GM12878 (cell line): ENCODE measurements around the gene SKIDA1. TPM values are rescaled to one million over a fixed set of nuclear protein-coding genes. Genes with fewer than 3 reads are reported as not detected.
A peak's percentile ranks its signal among the peaks of the same experiment; 100 is the strongest.

Source experiments
- BHLHE40 ChIP-seq, 2 experiments: fragments of 450-650 bp in 1 of 2; IDR thresholded peaks; 2 replicates each; pipeline ENCODE4 v1.6.1; 2011 to 2017; ENCODE audit warnings: low read depth in 2 of 2, borderline replicate concordance in 1 of 2, improper control_type of control experiment in 1 of 2, low read length in 1 of 2, mild to moderate bottlenecking in 1 of 2
- CHD2 ChIP-seq: IDR thresholded peaks from 2 replicates; pipeline ENCODE4 v1.6.1; 2011; ENCODE audit warnings: low read depth, low read length, improper control_type of control experiment, borderline replicate concordance
- FOXM1 ChIP-seq: IDR thresholded peaks from 2 replicates; pipeline ENCODE4 v1.6.1; 2012; ENCODE audit warnings: low read depth, mild to moderate bottlenecking, inconsistent platforms, low read length, moderate library complexity
- GATAD2B ChIP-seq: fragments of 450-650 bp; conservative IDR thresholded peaks from 2 replicates; pipeline ENCODE4 v1.6.1; 2017; ENCODE audit warnings: low read depth, mild to moderate bottlenecking, moderate library complexity
- KAT2A ChIP-seq: conservative IDR thresholded peaks from 2 replicates; pipeline ENCODE4 v1.6.1; 2011; ENCODE audit warnings: low read depth, low read length; ENCODE audit not compliant: control insufficient read depth
- MAX ChIP-seq: IDR thresholded peaks from 2 replicates; pipeline ENCODE4 v1.6.1; 2012; ENCODE audit warnings: low read depth, low read length, improper control_type of control experiment
- MEF2A ChIP-seq: IDR thresholded peaks from 2 replicates; pipeline ENCODE4 v1.6.1; 2011; ENCODE audit warnings: low read depth, mild to moderate bottlenecking, low read length, moderate library complexity; ENCODE audit not compliant: insufficient read depth
- MTA2 ChIP-seq: fragments of 450-650 bp; IDR thresholded peaks from 2 replicates; pipeline ENCODE4 v1.6.1; 2016; ENCODE audit warnings: low read depth, mild to moderate bottlenecking, moderate library complexity
- NBN ChIP-seq: fragments of 450-650 bp; IDR thresholded peaks from 2 replicates; pipeline ENCODE4 v1.6.1; 2016
- PAX5 ChIP-seq: IDR thresholded peaks from 2 replicates; pipeline ENCODE4 v1.6.1; 2011; ENCODE audit warnings: low read depth, low read length, borderline replicate concordance
- PAX8 ChIP-seq: fragments of 450-650 bp; IDR thresholded peaks from 2 replicates; pipeline ENCODE4 v1.6.1; 2017; ENCODE audit warnings: mild to moderate bottlenecking, moderate library complexity
- RELB ChIP-seq: fragments of 450-650 bp; IDR thresholded peaks from 2 replicates; pipeline ENCODE4 v1.6.1; 2017; ENCODE audit warnings: low read depth, mild to moderate bottlenecking, moderate library complexity
- RFX5 ChIP-seq: IDR thresholded peaks from 2 replicates; pipeline ENCODE4 v1.6.1; 2011; ENCODE audit warnings: low read depth, low read length, improper control_type of control experiment
- SIX5 ChIP-seq: IDR thresholded peaks from 2 replicates; pipeline ENCODE4 v1.6.1; 2011; ENCODE audit warnings: mild to moderate bottlenecking, low read depth, low read length, moderate library complexity; ENCODE audit not compliant: severe bottlenecking
- SP1 ChIP-seq: IDR thresholded peaks from one replicate; pipeline ENCODE4 v1.6.1; 2011; ENCODE audit warnings: low read depth, low read length
- SPI1 ChIP-seq: IDR thresholded peaks from 2 replicates; pipeline ENCODE4 v1.6.1; 2011; ENCODE audit warnings: low read depth, mild to moderate bottlenecking, low read length, moderate library complexity, borderline replicate concordance; ENCODE audit not compliant: insufficient read depth
- STAT1 ChIP-seq: fragments of 450-650 bp; conservative IDR thresholded peaks from 2 replicates; pipeline ENCODE4 v1.6.1; 2014; ENCODE audit warnings: antibody characterized with exemption, mild to moderate bottlenecking
- YY1 ChIP-seq: IDR thresholded peaks from 2 replicates; pipeline ENCODE4 v1.6.1; 2011; ENCODE audit warnings: low read depth, mild to moderate bottlenecking, low read length
- ZNF217 ChIP-seq: fragments of 450-650 bp; IDR thresholded peaks from 2 replicates; pipeline ENCODE4 v1.6.1; 2017; ENCODE audit warnings: antibody characterized with exemption, mild to moderate bottlenecking
- polyA plus RNA-seq, 11 experiments: library from polyadenylated mRNA; depleted of rRNA in 4 of 11; unstranded in 6 of 11; stranded (reverse) in 5 of 11; fragments of >200 nt; fragmentation: Nextera tagmentation in 4 of 11; fragmentation: Illumina TruSeq in 1 of 11; extraction: Ambion mirVana in 4 of 11; extraction: Trizol in 1 of 11; gene quantifications; 1 replicate in 1 of 11; 2 replicates in 10 of 11; pipeline versions ENCODE4 v1.2.1 to v1.2.3, GENCODE V29; 2011 to 2016; ENCODE audit warnings: inconsistent platforms in 2 of 11, missing spikeins in 2 of 11, low read depth in 1 of 11
- total RNA-seq, 4 experiments: library from RNA; depleted of rRNA in 3 of 4; stranded (reverse); fragments of >200 nt in 3 of 4; fragmentation: Illumina TruSeq in 1 of 4; extraction: Trizol in 1 of 4; gene quantifications; 2 replicates each; pipeline versions ENCODE4 v1.2.1 to v1.2.3, GENCODE V29; 2013 to 2021

The SKIDA1 gene
- total and polyA plus RNA-seq, 10 of the 15 experiments (the other 5 are each of a cell fraction or from before 2014, with no cell fraction given): 0.05 to 0.90 (median 0.28) TPM

- TF ChIP-seq BHLHE40 (IDR thresholded peaks at IDR 0.05; ENCODE audit: borderline replicate concordance in 1 of 2, low read depth in 2 of 2, low read length in 1 of 2): peak in 1 of 2 experiments; percentile 34; a peak in 1 of 4 replicates
- no peak for TF ChIP-seq FOXM1
- no peak for TF ChIP-seq MEF2A
- no peak for TF ChIP-seq SP1
- no peak for TF ChIP-seq CHD2
- TF ChIP-seq GATAD2B: peak; percentile 54; the same call in 1 of the 2 replicates
- no peak for TF ChIP-seq PAX5
- TF ChIP-seq MAX: 0 out of 2 replicates have a peak, but pooled peaks have one; percentile 16
- peak; percentile 35 for TF ChIP-seq RELB
- TF ChIP-seq ZNF217: no peak
- no peak for TF ChIP-seq STAT1
- TF ChIP-seq KAT2A: no peak
- TF ChIP-seq SIX5: no peak
- TF ChIP-seq NBN: peak; percentile 16; the same call in 1 of the 2 replicates
- no peak for TF ChIP-seq PAX8
- TF ChIP-seq YY1: 0 out of 2 replicates have a peak, but pooled peaks have one; percentile 48
- TF ChIP-seq RFX5: no peak
- no peak for TF ChIP-seq MTA2
- TF ChIP-seq SPI1: no peak
- TF ChIP-seq, all 136 proteins: peak for 11
These were observed 1.5 kb upstream of the SKIDA1 start (continued) for GRCh38 chr10:21526860-21527597.
